ENCODE data around the gene ROBO4. TPM values are rescaled to one million over a fixed set of nuclear protein-coding genes. Genes with fewer than 3 reads are reported as not detected.

ROBO4 gene
- total and polyA plus RNA-seq, 9 of the 15 experiments (the other 6 are each of a cell fraction or from before 2014, with no cell fraction given) = not detected

- TF ChIP-seq AFF1 (IDR thresholded peaks at IDR 0.05; ENCODE audit: low read depth in 1 of 2, partially characterized antibody in 2 of 2) (no peak), DEAF1 (CRISPR knock-in tag; IDR thresholded peaks at IDR 0.05) (no peak), POLR2G (IDR thresholded peaks at IDR 0.05; ENCODE audit: low read depth, low read length) (no peak), MEIS2 (IDR thresholded peaks at IDR 0.05; ENCODE audit: partially characterized antibody) (no peak), ZNF124 (CRISPR knock-in tag; IDR thresholded peaks at IDR 0.05) (no peak), ZFP1 (CRISPR knock-in tag; IDR thresholded peaks at IDR 0.05) (no peak)
These were observed 32.3 kb downstream of the ROBO4 start, which contains the start of gene ROBO3 (continued) for GRCh38 chr11:124865181-124865901.

Measured in K562 (cell line).